Type B pancreatic cell (in vitro differentiated cells): ENCODE data around the gene TMC1. TPM values are rescaled to one million over a fixed set of nuclear protein-coding genes. Genes with fewer than 3 reads are reported as not detected.

ENCODE experiments used
- DNase-seq: peaks from one replicate; pipeline ENCODE4 v3.0.0; 2021; ENCODE audit warnings: mixed read lengths; ENCODE audit not compliant: unreplicated experiment; ENCODE audit errors: extremely low spot score
- H3K27ac Mint-ChIP-seq: 2 replicates; pipeline ENCODE4 v1.8.0; 2021; ENCODE audit warnings: mild to moderate bottlenecking, mixed read lengths
- H3K27me3 Mint-ChIP-seq: 2 replicates; pipeline ENCODE4 v1.8.0; 2021; ENCODE audit warnings: mixed read lengths
- H3K36me3 Mint-ChIP-seq: 2 replicates; pipeline ENCODE4 v1.8.0; 2021; ENCODE audit warnings: mixed read lengths
- H3K4me1 Mint-ChIP-seq: one replicate; pipeline ENCODE4 v1.8.0; 2021; ENCODE audit warnings: mixed read lengths; ENCODE audit not compliant: unreplicated experiment
- H3K4me3 Mint-ChIP-seq: 2 replicates; pipeline ENCODE4 v1.8.0; 2021; ENCODE audit warnings: mild to moderate bottlenecking, mixed read lengths
- H3K9me3 Mint-ChIP-seq: 2 replicates; pipeline ENCODE4 v1.8.0; 2021; ENCODE audit warnings: mixed read lengths
- total RNA-seq: library from RNA; stranded (reverse); gene quantifications from 2 replicates; pipeline ENCODE4 v1.2.1, GENCODE V29; 2021; ENCODE audit warnings: low replicate concordance
- TF ChIP-seq, protein P1 (sequence below): fragments of 200-600 bp; sonication (generic); conservative IDR thresholded peaks from 2 replicates; pipeline ENCODE4 v1.5.0; 2021; ENCODE audit warnings: antibody characterized with exemption, mild to moderate bottlenecking

The TMC1 gene
- total RNA-seq, 1 donor from 2014 or later, result not detected

DNA sequence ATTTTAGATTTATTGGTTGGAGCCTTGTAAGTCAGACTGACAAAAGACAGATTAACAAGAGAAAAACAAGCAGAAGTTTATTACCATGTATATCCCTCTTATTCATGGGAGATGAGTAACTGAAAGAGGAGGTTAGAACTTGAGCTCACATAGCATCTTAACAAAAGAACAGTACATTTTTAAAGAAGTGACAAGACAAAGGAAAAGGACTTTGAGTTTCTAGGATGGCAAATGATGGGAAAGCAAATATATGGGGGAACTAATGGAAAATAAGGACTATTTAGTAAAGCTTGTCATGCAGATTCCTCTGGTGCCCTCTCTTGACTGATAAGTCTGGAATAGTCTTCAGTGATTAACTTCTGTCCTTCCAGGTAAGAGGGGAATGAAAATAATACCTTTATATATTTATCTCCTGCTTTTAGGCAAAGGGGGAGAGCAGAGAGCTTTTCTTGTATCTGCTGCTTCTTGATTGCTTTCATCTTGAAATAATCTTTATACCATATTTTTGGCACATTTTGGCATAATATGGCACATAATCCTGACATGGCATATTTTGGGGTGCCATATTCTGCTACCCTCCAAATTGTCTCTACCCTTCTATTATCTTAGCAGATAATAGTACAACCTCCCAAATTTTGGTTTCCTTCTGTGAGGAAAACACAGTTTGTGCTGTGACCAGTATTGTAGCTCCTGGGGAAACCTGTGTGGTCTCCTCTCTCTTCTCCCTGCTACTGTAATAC is 206.8 kb downstream of the TMC1 start:
- Mint-ChIP-seq H3K9me3 (no peaks in the 10 kb centered on the region), H3K36me3 (no peaks in the 10 kb centered on the region), H3K27me3 (no peaks in the 10 kb centered on the region), H3K4me1 (no peaks in the 10 kb centered on the region), H3K27ac (no peak overlapping the region), H3K4me3 (no peak overlapping the region)
- TF ChIP-seq, protein P1, sequence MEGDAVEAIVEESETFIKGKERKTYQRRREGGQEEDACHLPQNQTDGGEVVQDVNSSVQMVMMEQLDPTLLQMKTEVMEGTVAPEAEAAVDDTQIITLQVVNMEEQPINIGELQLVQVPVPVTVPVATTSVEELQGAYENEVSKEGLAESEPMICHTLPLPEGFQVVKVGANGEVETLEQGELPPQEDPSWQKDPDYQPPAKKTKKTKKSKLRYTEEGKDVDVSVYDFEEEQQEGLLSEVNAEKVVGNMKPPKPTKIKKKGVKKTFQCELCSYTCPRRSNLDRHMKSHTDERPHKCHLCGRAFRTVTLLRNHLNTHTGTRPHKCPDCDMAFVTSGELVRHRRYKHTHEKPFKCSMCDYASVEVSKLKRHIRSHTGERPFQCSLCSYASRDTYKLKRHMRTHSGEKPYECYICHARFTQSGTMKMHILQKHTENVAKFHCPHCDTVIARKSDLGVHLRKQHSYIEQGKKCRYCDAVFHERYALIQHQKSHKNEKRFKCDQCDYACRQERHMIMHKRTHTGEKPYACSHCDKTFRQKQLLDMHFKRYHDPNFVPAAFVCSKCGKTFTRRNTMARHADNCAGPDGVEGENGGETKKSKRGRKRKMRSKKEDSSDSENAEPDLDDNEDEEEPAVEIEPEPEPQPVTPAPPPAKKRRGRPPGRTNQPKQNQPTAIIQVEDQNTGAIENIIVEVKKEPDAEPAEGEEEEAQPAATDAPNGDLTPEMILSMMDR, result no peak
- DNase-seq, result no peak

DNA sequence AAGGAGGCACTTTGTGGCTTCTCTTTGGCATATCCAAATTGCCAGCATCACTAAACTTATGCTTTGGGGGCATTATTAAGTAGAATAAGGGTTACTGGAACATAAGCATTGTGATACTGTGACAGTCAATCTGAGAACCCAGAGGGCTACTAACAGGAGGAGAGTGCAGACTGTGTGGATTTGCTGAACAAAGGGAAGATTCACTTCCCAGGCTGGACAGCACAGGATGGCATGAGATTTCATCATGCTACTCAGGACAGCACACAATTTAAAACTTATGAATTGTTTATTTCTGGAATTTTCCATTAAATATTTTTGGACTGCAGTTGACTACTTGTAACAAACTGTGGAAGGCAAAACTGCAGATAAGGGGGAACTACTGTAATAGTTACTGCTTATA is 212.5 kb downstream of the TMC1 start:
- Mint-ChIP-seq H3K9me3 (no peaks in the 10 kb centered on the region), H3K36me3 (no peaks in the 10 kb centered on the region), H3K4me3 (no peak overlapping the region), H3K27ac (no peak overlapping the region), H3K27me3 (peaks cover 3% of the 10 kb centered on the region), H3K4me1 (no peaks in the 10 kb centered on the region)
- TF ChIP-seq, protein P1, result no peak
- DNase-seq, result no peak

DNA sequence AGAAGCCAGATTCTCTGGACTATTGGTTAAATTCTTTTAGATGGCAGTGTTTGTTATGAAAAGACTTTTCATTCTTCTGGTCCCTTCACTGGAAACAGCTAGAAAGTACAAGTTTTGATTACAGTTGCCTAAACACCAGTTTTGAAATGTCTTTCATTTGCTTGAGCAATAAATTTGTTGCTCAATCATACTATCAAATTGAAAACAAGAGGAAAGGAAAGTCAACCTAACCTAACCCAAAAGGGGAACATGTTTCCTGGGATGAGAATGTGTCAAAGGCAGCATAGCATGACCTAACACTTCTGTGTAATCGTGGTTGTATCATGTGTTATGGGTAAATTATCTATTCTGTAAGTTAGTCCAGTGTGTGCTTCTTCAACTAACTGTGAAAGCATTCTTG is 213.2 kb downstream of the TMC1 start:
- no peak for DNase-seq
- H3K27me3 Mint-ChIP-seq, result peaks cover 3% of the 10 kb centered on the region
- no peaks in the 10 kb centered on the region for H3K9me3 Mint-ChIP-seq
- H3K4me1 Mint-ChIP-seq, result no peaks in the 10 kb centered on the region
- H3K36me3 Mint-ChIP-seq, result no peaks in the 10 kb centered on the region
- H3K4me3 Mint-ChIP-seq, result no peak overlapping the region
- TF ChIP-seq, protein P1, result no peak
- no peak overlapping the region for H3K27ac Mint-ChIP-seq

- no peak for DNase-seq
- no peak overlapping the region for H3K4me3 Mint-ChIP-seq
- H3K27me3 Mint-ChIP-seq, result no peaks in the 10 kb centered on the region
- TF ChIP-seq, protein P1, result no peak
- no peak overlapping the region for H3K27ac Mint-ChIP-seq
- H3K36me3 Mint-ChIP-seq, result no peaks in the 10 kb centered on the region
- H3K9me3 Mint-ChIP-seq, result no peaks in the 10 kb centered on the region
- H3K4me1 Mint-ChIP-seq, result no peaks in the 10 kb centered on the region
Measured at GRCh38 chr9:72743836-72744235, 222.4 kb downstream of the TMC1 start.

DNA sequence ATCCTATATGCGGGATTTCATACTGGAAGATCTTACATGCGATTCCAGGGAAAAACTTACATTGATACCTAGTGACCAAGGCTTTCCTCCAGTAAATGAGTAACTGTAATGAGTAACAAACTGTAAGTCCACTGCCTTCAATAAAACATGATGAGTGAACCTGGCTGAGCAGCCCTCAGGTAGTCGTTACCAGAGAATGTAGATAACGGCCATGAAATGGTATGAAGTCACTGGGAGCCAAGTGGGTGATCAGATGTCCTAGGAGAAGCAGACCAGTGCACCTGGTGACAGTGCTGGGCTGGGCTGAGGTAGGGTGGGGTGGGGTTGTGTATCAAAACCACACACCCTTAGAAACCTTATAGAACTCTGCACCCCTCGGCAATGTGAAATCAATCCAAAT is 227.9 kb downstream of the TMC1 start:
- Mint-ChIP-seq H3K4me3 (no peak overlapping the region), H3K9me3 (no peaks in the 10 kb centered on the region), H3K36me3 (no peaks in the 10 kb centered on the region), H3K27me3 (no peaks in the 10 kb centered on the region), H3K27ac (no peak overlapping the region), H3K4me1 (no peaks in the 10 kb centered on the region)
- TF ChIP-seq, protein P1, result no peak
- no peak for DNase-seq

GRCh38 chr9:72751541-72751940 is 230.1 kb downstream of the TMC1 start:
- no peaks in the 10 kb centered on the region for H3K27me3 Mint-ChIP-seq
- H3K27ac Mint-ChIP-seq, result no peak overlapping the region
- TF ChIP-seq, protein P1, result no peak
- H3K36me3 Mint-ChIP-seq, result no peaks in the 10 kb centered on the region
- DNase-seq, result no peak
- H3K4me1 Mint-ChIP-seq, result no peaks in the 10 kb centered on the region
- no peak overlapping the region for H3K4me3 Mint-ChIP-seq
- H3K9me3 Mint-ChIP-seq, result no peaks in the 10 kb centered on the region
